H9 (cell line): ENCODE results near the gene OGFOD2. TPM values are rescaled to one million over a fixed set of nuclear protein-coding genes. Genes with fewer than 3 reads are reported as not detected.

Experiments
- DNase-seq: peaks from one replicate; pipeline ENCODE4 v3.0.0-alpha.2; 2017
- H2AFZ ChIP-seq: one replicate; pipeline ENCODE4 v1.6.1; 2013; ENCODE audit warnings: mild to moderate bottlenecking, low read length, control low read depth, moderate library complexity
- H2AK5ac ChIP-seq: 2 replicates; pipeline ENCODE4 v1.6.1; 2013; ENCODE audit warnings: low read length, control low read depth, mixed read lengths; ENCODE audit not compliant: insufficient read length
- H2BK120ac ChIP-seq: one replicate; pipeline ENCODE4 v1.6.1; 2013; ENCODE audit warnings: low read depth, mild to moderate bottlenecking, low read length, control low read depth, inconsistent platforms; ENCODE audit not compliant: poor library complexity, severe bottlenecking
- H2BK12ac ChIP-seq: 2 replicates; pipeline ENCODE4 v1.6.1; 2013; ENCODE audit warnings: low read length, control low read depth, mixed read lengths, low read depth; ENCODE audit not compliant: insufficient read length
- H2BK15ac ChIP-seq: 2 replicates; pipeline ENCODE4 v1.6.1; 2013; ENCODE audit warnings: low read depth, low read length, control low read depth
- H2BK20ac ChIP-seq: one replicate; pipeline ENCODE4 v1.6.1; 2013; ENCODE audit warnings: low read depth, mild to moderate bottlenecking, low read length, control low read depth, inconsistent platforms; ENCODE audit not compliant: poor library complexity, severe bottlenecking
- H2BK5ac ChIP-seq: 2 replicates; pipeline ENCODE4 v1.6.1; 2013; ENCODE audit warnings: low read length, control low read depth, mixed read lengths; ENCODE audit not compliant: insufficient read length
- H3K14ac ChIP-seq: 2 replicates; pipeline ENCODE4 v1.6.1; 2013; ENCODE audit warnings: low read length, control low read depth; ENCODE audit not compliant: insufficient read depth
- H3K18ac ChIP-seq: 2 replicates; pipeline ENCODE4 v1.6.1; 2013; ENCODE audit warnings: low read depth, mild to moderate bottlenecking, mixed read lengths, low read length, control low read depth; ENCODE audit not compliant: insufficient read length
- H3K23ac ChIP-seq: 2 replicates; pipeline ENCODE4 v1.6.1; 2013; ENCODE audit warnings: low read length, control low read depth, mixed read lengths, low read depth; ENCODE audit not compliant: insufficient read length
- H3K23me2 ChIP-seq: 2 replicates; pipeline ENCODE4 v1.6.1; 2013; ENCODE audit warnings: low read depth, mild to moderate bottlenecking, mixed read lengths, low read length, control low read depth; ENCODE audit not compliant: insufficient read length, poor library complexity, severe bottlenecking
- H3K27ac ChIP-seq: 2 replicates; pipeline ENCODE4 v1.5.1; 2013; ENCODE audit warnings: low read length, control low read depth, mixed read lengths, low read depth; ENCODE audit not compliant: insufficient read length
- H3K27me3 ChIP-seq: 2 replicates; pipeline ENCODE4 v1.6.1; 2013; ENCODE audit warnings: low read length, control low read depth, inconsistent platforms; ENCODE audit not compliant: insufficient read depth
- H3K4ac ChIP-seq: 2 replicates; pipeline ENCODE4 v1.6.1; 2013; ENCODE audit warnings: low read depth, mild to moderate bottlenecking, control low read depth, inconsistent platforms, low read length, moderate library complexity
- H3K4me1 ChIP-seq: 2 replicates; pipeline ENCODE4 v1.6.1; 2013; ENCODE audit warnings: low read length, control low read depth, inconsistent platforms; ENCODE audit not compliant: insufficient read depth
- H3K4me2 ChIP-seq: 2 replicates; pipeline ENCODE4 v1.6.1; 2013; ENCODE audit warnings: low read length, control low read depth, mixed read lengths; ENCODE audit not compliant: insufficient read length, insufficient read depth
- H3K56ac ChIP-seq: 2 replicates; pipeline ENCODE4 v1.6.1; 2013; ENCODE audit warnings: low read depth, mild to moderate bottlenecking, mixed read lengths, low read length, control low read depth; ENCODE audit not compliant: insufficient read length
- H3K79me1 ChIP-seq: 2 replicates; pipeline ENCODE4 v1.6.1; 2013; ENCODE audit warnings: low read depth, mild to moderate bottlenecking, moderate library complexity, low read length, control low read depth, inconsistent platforms; ENCODE audit not compliant: insufficient read depth, poor library complexity, severe bottlenecking
- H3K79me2 ChIP-seq: 2 replicates; pipeline ENCODE4 v1.6.1; 2013; ENCODE audit warnings: low read length, control low read depth, inconsistent platforms; ENCODE audit not compliant: insufficient read depth
- H3K9ac ChIP-seq: 2 replicates; pipeline ENCODE4 v1.6.1; 2013; ENCODE audit warnings: low read length, control low read depth, mixed read lengths; ENCODE audit not compliant: insufficient read length; ENCODE audit errors: extremely low read depth
- H3K9me3 ChIP-seq: one replicate; pipeline ENCODE4 v1.6.1; 2013; ENCODE audit warnings: low read depth, low read length, inconsistent platforms; ENCODE audit not compliant: control insufficient read depth
- H3T11ph ChIP-seq: one replicate; pipeline ENCODE4 v1.6.1; 2013; ENCODE audit warnings: mild to moderate bottlenecking, low read length, control low read depth, inconsistent platforms
- H4K20me1 ChIP-seq: one replicate; pipeline ENCODE4 v1.6.1; 2013; ENCODE audit not compliant: control insufficient read depth, insufficient read length, insufficient read depth
- H4K5ac ChIP-seq: 2 replicates; pipeline ENCODE4 v1.6.1; 2013; ENCODE audit warnings: low read depth, mild to moderate bottlenecking, mixed read lengths, low read length, control low read depth; ENCODE audit not compliant: insufficient read length
- H4K8ac ChIP-seq: replicated peaks from 2 replicates; pipeline ENCODE4 v1.6.1; 2013; ENCODE audit warnings: low read length, control low read depth, mixed read lengths, low read depth; ENCODE audit not compliant: insufficient read length
- H4K91ac ChIP-seq: 2 replicates; pipeline ENCODE4 v1.6.1; 2013; ENCODE audit warnings: low read depth, mild to moderate bottlenecking, moderate library complexity, mixed read lengths, low read length, control low read depth; ENCODE audit not compliant: insufficient read length
- H3K27ac Mint-ChIP-seq, 3 experiments: 2 replicates in 2 of 3; 3 replicates in 1 of 3; pipeline ENCODE4 v1.8.0; 2020 to 2021; ENCODE audit warnings: mixed read lengths in 3 of 3, mild to moderate bottlenecking in 1 of 3, moderate library complexity in 1 of 3
- H3K27me3 Mint-ChIP-seq: 2 replicates; pipeline ENCODE4 v1.8.0; 2021; ENCODE audit warnings: low read depth, mild to moderate bottlenecking, moderate library complexity, mixed read lengths
- H3K36me3 Mint-ChIP-seq, 3 experiments: 2 replicates in 2 of 3; 3 replicates in 1 of 3; pipeline ENCODE4 v1.8.0; 2020 to 2021; ENCODE audit warnings: low read depth in 3 of 3, mixed read lengths in 3 of 3; ENCODE audit not compliant: insufficient read depth in 1 of 3
- H3K4me1 Mint-ChIP-seq, 2 experiments: 2 replicates each; pipeline ENCODE4 v1.8.0; 2020; ENCODE audit warnings: mixed read lengths in 2 of 2
- H3K4me3 Mint-ChIP-seq, 2 experiments: 2 replicates in 1 of 2; 3 replicates in 1 of 2; pipeline ENCODE4 v1.8.0; 2020 to 2021; ENCODE audit warnings: mild to moderate bottlenecking in 2 of 2, mixed read lengths in 2 of 2, moderate library complexity in 1 of 2
- H3K9me3 Mint-ChIP-seq, 2 experiments: 2 replicates in 1 of 2; 3 replicates in 1 of 2; pipeline ENCODE4 v1.8.0; 2020; ENCODE audit warnings: mild to moderate bottlenecking in 2 of 2, mixed read lengths in 2 of 2, moderate library complexity in 1 of 2
- CTCF ChIP-seq: fragments of 200-600 bp; sonication (generic); conservative IDR thresholded peaks from 3 replicates; pipeline ENCODE4 v1.8.0; 2021; ENCODE audit warnings: antibody characterized with exemption, mild to moderate bottlenecking
- WGBS: extraction: QIAGEN DNeasy Blood & Tissue Kit; methylation state at CpG from one replicate; pipeline ENCODE4 v1.1.7; 2013; ENCODE audit warnings: missing lambda C conversion rate, low lambda C conversion rate, mixed read lengths; ENCODE audit not compliant: insufficient read length; ENCODE audit errors: extremely low coverage; 5-methylcytosine and 5-hydroxymethylcytosine counted together
- total RNA-seq: library from RNA; stranded (reverse); gene quantifications from 2 replicates; pipeline ENCODE4 v1.2.1, GENCODE V29; 2021

OGFOD2 gene
- total RNA-seq, 1 experiment from 2014 or later, result 14.7 TPM

GRCh38 chr12:122928404-122929147 is 46.5 kb upstream of the OGFOD2 start:
- no peak overlapping the region for H2BK20ac ChIP-seq
- H2AFZ ChIP-seq, result no peak overlapping the region
- H3K14ac ChIP-seq, result no peak overlapping the region
- H3K18ac ChIP-seq, result no peak overlapping the region
- H4K8ac ChIP-seq, result no peak overlapping the region
- no peak overlapping the region for H3K56ac ChIP-seq
- H3K27ac ChIP-seq, result no peak overlapping the region
- H3K9ac ChIP-seq, result no peak overlapping the region
- peaks cover 0 to 1% (median 0%) of the 10 kb centered on the region in 3 experiments; a peak in 1 of 7 replicates for H3K36me3 Mint-ChIP-seq
- H3K27ac Mint-ChIP-seq, result no peak overlapping the region
- no peaks in the 10 kb centered on the region for H4K20me1 ChIP-seq
- H3K4me3 Mint-ChIP-seq, result no peak overlapping the region
- peaks cover 31% of the 10 kb centered on the region for H3K27me3 Mint-ChIP-seq
- no peak overlapping the region for H2BK12ac ChIP-seq
- no peak overlapping the region for H2BK15ac ChIP-seq
- H3T11ph ChIP-seq, result no peak overlapping the region
- no peaks in the 10 kb centered on the region; the same call in 1 of the 2 replicates for H3K27me3 ChIP-seq
- H3K4me1 ChIP-seq, result no peaks in the 10 kb centered on the region
- H3K23me2 ChIP-seq, result no peaks in the 10 kb centered on the region
- no peak overlapping the region for H3K23ac ChIP-seq
- no peaks in the 10 kb centered on the region for H3K9me3 ChIP-seq
- no peak overlapping the region for H2AK5ac ChIP-seq
- no peak overlapping the region for H2BK120ac ChIP-seq
- no peaks in the 10 kb centered on the region for H3K79me2 ChIP-seq
- WGBS, result no CpG with 5 or more reads among the region's 12 CpGs
- no peak overlapping the region for H4K5ac ChIP-seq
- H3K4ac ChIP-seq, result no peak overlapping the region
- no peak for TF ChIP-seq CTCF
- no peak overlapping the region for H4K91ac ChIP-seq
- no peak overlapping the region for H2BK5ac ChIP-seq
- DNase-seq, result no peak
- no peaks in the 10 kb centered on the region for H3K79me1 ChIP-seq
- no peaks in the 10 kb centered on the region for H3K9me3 Mint-ChIP-seq
- peaks cover 3 to 6% of the 10 kb centered on the region in 2 experiments; a peak in 3 of 4 replicates for H3K4me1 Mint-ChIP-seq
- H3K4me2 ChIP-seq, result no peak overlapping the region
